Activated gamma-delta T cell treated with Interleukin-2 at 50 U/mL for 16 hours (primary cell): Measurements from ENCODE around the gene PLEKHA6.

Source experiments
- DNase-seq: peaks from one replicate; pipeline ENCODE4 v3.0.0-alpha.2; 2020

Gene PLEKHA6

DNA sequence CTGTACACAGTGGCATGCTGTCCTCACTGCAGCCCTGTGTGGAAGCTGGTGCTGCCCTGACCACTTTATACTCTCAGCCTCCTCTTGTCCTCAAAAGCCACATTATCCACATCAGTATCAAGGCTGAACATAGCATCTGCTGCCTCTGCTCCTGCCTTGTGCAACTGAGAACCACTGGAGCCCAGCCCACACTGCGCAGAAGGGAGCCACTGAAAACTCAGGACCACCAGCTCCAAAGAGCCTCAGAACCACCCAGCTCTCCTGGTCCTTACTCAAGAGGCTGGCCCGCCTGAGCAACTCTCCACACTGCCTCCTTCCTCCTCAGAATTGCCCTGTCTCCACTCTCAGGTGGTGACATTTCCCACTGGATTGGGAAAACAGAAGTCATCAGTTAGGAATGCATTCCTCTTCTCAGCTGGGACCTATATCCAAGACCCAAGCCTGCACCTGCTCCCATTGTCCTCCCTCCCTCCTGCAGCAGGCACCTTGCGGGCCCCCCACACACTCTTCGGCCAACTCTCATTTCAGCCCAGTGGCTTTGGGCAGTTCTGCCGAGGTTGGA, 156.4 kb downstream of the PLEKHA6 start:
- DNase-seq, result no peak

- DNase-seq, result no peak
Observed at GRCh38 chr1:204202481-204202880, 157.2 kb downstream of the PLEKHA6 start.

GRCh38 chr1:204201348-204202040, 158.2 kb downstream of the PLEKHA6 start:
- DNase-seq, result no peak

DNA sequence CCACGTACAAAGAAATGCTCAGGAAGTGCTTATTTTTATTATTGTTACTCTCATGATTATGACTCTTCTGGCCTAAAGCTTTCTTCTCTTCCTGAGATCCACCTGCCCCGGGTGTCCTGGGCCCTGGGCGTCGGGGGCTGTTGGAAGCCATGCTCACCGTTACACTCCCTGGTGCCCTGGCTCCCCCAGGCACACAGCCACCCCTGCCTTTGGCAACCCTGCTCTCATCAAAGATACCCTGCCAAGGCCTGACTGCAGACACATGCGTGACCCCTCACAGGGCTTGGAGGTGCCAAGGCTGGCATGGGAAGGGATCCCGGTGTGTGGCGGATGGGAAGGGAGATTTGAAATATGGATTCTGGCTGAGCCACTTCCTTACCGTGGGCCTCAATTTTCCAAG, 160.2 kb downstream of the PLEKHA6 start:
- DNase-seq, result no peak

- DNase-seq, result no peak
Observed at GRCh38 chr1:204198348-204199340, 161.1 kb downstream of the PLEKHA6 start.

GRCh38 chr1:204197068-204197467, 162.7 kb downstream of the PLEKHA6 start:
- no peak for DNase-seq

GRCh38 chr1:204196068-204196795, 163.5 kb downstream of the PLEKHA6 start, which contains the start of gene KISS1:
TSS of gene KISS1 (minus strand) at chr1:204196491. CDS start at chr1:204192876, 3,615 bp downstream.
- DNase-seq, result no peak

DNA sequence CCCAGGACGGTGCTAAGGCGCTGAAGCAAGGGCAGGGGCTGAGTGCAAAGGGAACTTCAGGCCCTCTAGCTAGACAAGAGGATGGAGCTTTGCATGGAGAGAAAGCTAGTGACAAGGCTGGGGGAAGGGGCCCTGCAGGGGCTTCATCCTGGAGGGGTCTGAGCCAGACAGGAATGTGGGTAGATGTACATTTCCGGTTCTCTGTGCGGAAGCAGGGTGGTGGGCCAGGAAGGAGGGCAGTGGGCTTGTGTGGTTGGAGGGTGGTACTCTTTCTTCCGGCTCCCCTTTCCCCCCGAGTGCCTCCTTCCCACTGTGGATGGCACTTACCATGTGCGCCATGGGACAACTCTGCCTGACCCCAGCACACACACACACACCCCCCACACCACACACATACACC, 165.0 kb downstream of the PLEKHA6 start:
- no peak for DNase-seq

- DNase-seq, result no peak
Observed at GRCh38 chr1:204194080-204194479, 165.6 kb downstream of the PLEKHA6 start.

DNA sequence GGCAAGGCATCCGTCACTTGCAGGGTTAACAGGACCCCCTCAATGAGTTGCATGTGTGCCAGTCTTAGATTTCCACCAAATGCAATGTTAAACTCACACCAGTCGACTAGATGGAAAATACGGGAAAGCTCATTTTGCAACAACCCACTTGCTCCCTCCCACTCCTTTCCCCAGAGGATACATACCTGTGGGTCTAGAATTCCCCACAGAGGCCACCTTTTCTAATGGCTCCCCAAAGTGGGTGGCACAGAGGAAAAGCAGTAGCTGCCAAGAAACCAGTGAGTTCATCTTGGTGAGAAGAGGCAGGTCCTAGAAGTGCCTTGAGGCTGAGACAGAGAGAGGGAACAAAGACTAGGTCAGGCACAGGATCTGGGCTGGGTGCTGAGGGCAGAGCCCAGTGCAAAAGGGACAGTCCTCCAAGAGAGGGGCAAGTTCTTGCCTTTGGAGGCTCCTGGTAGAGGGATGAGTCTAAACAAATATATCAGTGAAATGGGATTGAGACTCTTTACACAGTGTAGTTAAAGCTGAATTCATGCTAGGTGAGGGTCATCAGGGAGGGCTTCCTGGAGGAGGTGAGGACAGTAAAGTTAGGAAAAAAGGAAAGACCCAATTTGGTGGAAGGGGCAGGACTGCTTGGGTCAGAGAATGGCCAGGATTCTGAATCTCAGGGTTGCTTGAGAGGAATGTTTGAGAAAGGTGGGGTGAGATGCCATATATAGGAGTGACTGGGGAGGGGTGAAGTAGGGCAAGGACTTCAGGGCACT, 167.0 kb downstream of the PLEKHA6 start:
- DNase-seq, result no peak

- no peak for DNase-seq
Observed at GRCh38 chr1:204192046-204192445, 167.7 kb downstream of the PLEKHA6 start.

DNA sequence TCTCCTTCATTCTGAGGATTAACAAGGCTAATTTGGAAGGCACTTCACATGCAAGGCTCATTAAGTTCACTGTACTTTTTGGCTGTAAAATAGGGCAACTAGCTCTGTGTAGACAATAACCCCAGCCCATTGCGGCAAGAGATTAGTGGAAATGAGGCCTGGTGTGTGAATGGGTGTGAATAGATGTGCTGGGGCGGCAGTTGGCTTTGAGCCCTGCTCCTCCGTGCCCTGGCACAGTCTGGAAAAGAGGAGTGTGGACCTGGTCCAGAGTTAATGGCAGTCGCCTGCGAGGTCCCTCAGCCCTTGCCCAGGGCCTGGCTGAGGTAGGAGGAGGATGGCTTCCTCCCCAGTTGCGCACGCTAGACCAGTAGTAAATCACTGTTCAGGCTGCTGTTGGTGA, 168.3 kb downstream of the PLEKHA6 start:
- no peak for DNase-seq

DNA sequence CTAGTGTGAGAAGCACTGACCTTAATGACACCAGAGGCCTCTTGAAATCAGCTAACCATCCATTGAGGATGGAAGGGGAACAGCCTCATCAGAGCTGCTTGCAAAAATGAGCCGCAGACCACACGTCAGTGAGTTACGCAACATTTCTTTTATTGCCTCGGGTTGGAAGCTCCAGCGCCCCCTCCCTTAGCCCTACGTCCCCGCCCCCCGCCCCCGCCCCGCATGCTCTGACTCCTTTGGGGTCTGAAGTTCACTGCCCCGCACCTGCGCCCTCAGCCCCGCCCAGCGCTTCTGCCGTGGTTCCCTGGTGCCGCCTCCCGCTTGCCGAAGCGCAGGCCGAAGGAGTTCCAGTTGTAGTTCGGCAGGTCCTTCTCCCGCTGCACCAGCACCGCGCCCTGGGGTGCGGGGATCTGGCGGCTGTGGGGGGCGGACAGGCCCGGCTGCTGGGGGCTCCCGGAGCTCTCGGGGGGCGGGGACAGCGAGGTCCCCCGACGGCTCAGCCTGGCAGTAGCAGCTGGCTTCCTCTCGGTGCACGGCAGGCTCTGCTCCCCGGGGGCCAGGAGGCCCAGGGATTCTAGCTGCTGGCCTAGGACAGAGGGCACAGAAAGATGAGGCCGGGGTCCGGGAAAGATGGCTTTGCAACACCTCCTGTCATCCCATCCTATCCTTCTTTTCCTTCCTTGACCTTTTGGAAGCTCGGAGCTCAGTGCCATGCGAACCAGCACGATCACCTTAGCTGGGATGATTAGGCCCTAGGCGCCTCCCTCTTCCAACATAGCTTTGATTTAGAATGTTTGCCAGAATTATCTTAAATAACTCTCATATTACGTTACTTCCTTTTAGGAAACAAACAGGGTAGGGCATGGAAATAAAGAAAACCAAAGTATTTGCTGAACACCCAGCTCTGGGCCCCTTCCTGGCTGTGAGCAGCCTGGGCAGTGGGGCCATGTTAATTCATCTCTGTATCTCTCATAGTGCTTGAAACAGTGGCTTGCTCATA, 169.2 kb downstream of the PLEKHA6 start:
- no peak for DNase-seq

DNA sequence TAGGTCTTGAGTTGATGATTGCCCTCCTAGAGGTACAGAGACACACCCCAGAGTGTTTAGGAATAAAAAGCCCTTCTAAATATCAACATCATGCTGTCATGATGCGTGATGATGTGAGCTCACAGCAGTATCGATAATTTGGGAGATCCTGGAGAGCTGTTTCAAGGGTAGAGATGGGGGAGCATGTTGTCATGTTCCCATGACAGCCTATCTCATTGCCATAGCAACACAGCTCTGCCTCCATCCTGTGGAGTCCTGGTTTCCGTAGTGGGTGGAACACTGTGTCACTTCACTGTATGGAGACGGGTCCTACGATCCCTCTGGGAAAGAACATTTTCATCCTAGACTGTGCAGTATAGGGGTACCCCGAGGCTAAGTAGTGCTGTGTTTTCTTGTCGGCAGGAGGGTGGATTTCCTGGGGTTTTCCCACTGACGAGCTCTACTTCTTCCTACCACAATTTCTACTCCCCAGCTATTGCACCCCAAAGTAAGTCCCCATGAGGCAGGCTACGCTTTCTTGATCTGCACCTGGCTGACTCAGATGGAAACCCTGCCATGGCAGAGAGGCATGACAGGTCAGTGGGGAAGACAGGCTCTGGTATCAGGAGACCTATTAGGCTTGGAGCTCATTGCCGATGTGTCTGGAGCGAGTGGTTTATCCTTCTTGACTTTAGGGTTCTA, 170.6 kb downstream of the PLEKHA6 start:
- DNase-seq, result no peak

- DNase-seq, result no peak
Observed at GRCh38 chr1:204186597-204186996, 173.1 kb downstream of the PLEKHA6 start.

DNA sequence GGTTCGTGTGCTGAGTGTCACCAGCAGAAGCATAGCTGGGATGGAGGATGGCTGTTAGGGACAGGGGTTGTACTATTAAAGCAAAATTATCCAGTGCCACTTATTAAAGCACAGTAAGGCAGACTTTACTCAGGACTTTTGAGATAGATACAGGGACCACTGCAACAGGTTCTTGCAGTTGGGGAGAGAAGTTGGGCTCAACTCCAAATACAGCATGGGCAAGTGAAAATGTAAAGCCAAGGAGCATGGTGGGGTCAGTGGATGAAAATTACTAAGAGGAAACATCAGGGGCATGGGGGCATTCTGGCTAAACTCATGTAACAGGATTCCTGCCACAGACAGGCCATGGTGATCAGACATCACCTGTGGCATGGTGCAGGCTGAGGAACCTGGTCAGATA, 178.6 kb downstream of the PLEKHA6 start:
- no peak for DNase-seq

- no peak for DNase-seq
Observed at GRCh38 chr1:204180133-204180532, 179.6 kb downstream of the PLEKHA6 start.

DNA sequence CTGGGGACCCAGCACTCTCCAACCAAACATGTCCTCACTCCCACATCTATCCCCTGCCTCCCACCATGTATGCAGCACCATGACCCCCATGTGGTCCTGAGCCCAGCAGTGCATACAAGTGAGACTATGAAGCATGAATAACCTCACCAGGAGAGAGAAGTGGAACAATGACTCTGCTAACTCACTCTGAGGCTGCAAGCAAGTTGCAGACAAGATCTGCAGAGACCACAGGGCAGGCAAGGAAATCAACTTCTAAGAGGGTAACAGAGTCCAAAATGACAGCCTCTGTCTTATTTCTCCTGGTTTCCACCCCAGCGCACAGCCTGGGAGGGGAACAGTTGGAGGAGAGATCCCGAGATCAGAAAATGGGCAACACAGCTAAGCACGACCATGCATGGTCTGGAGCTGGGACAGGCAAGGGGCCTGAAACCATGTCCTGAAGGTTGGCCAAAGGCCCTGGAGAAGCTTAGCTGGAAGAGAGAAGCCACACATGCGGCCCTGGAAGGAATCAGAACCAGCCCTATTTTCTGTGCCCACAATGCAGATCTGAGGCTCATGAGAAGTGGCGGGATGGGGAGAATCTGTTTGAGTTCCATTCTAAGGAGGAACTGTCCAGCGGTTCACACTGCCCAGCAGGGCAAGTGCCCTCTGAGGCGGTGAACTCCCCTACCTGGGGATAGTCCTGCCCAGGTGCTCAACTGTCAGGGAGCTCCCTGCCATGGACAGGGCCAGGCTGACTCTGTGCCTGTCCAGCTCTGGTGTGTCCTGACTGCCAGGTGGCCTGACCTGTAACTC, 181.0 kb downstream of the PLEKHA6 start:
- DNase-seq, result no peak

GRCh38 chr1:204177133-204177532, 182.6 kb downstream of the PLEKHA6 start:
- no peak for DNase-seq
